ENCODE measurements around the gene TOMM70. TPM values are rescaled to one million over a fixed set of nuclear protein-coding genes. Genes with fewer than 3 reads are reported as not detected.

TOMM70 gene
- total RNA-seq, 2 experiments from 2014 or later: 48.5 to 48.6 TPM

Other genes starting within 250 kb of the TOMM70 start
- 10 to 100 TPM; 14.1 to 15.8 TPM for gene TBC1D23, start 140.1 kb downstream of the TOMM70 start, total RNA-seq
- gene NIT2, start 66.3 kb downstream of the TOMM70 start, total RNA-seq: 10 to 100 TPM; 69.1 to 76.0 TPM
- 1 to 10 TPM; 2.2 to 2.4 TPM for gene LNP1, start 450 bp upstream of the TOMM70 start, total RNA-seq
- gene TMEM45A, start 91.5 kb upstream of the TOMM70 start, total RNA-seq: under 1 TPM; 0.21 to 0.22 TPM
- not detected for gene ADGRG7, start 208.5 kb upstream of the TOMM70 start, total RNA-seq